A549 (cell line): ENCODE measurements around the gene FANCC.

Experiments used
- CHD4 ChIP-seq: fragments of 200-600 bp; sonication (generic); IDR thresholded peaks from 2 replicates; pipeline ENCODE4 v1.6.1; 2016; ENCODE audit warnings: antibody characterized with exemption, mild to moderate bottlenecking, borderline replicate concordance
- CTCF ChIP-seq: fragments of >200 bp; sonication (Bioruptor Twin); formaldehyde crosslinking; IDR thresholded peaks from 3 replicates; pipeline ENCODE4 v1.5.1; 2016
- EP300 ChIP-seq, 2 experiments: fragments of >200 bp; sonication (Bioruptor Twin); formaldehyde crosslinking; IDR thresholded peaks; 2 replicates in 1 of 2; 3 replicates in 1 of 2; pipeline ENCODE4 v1.6.1; 2016 to 2017
- GATA3 ChIP-seq: IDR thresholded peaks from 2 replicates; pipeline ENCODE4 v1.6.1; 2012; ENCODE audit warnings: borderline replicate concordance
- HDAC2 ChIP-seq: fragments of 200-600 bp; sonication (generic); IDR thresholded peaks from 2 replicates; pipeline ENCODE4 v1.6.1; 2016
- KDM1A ChIP-seq: fragments of 200-600 bp; sonication (generic); IDR thresholded peaks from 2 replicates; pipeline ENCODE4 v1.6.1; 2016; ENCODE audit warnings: low read depth, mild to moderate bottlenecking
- KDM5A ChIP-seq: fragments of 200-600 bp; sonication (generic); IDR thresholded peaks from 2 replicates; pipeline ENCODE4 v1.6.1; 2016; ENCODE audit warnings: antibody characterized with exemption, mild to moderate bottlenecking
- NPAS2 ChIP-seq: fragments of 250-450 bp; sonication (Bioruptor Pico); IDR thresholded peaks from 2 replicates; pipeline ENCODE4 v1.8.0; 2022; ENCODE audit warnings: mild to moderate bottlenecking, moderate library complexity, borderline replicate concordance
- PHF8 ChIP-seq: fragments of 200-600 bp; sonication (generic); IDR thresholded peaks from 2 replicates; pipeline ENCODE4 v1.6.1; 2016; ENCODE audit warnings: low read depth, mild to moderate bottlenecking, antibody characterized with exemption, moderate library complexity, borderline replicate concordance
- POLR2A ChIP-seq: IDR thresholded peaks from 2 replicates; pipeline ENCODE4 v1.6.1; 2012; ENCODE audit warnings: mild to moderate bottlenecking, low read length
- USF2 ChIP-seq: fragments of 450-650 bp; IDR thresholded peaks from 2 replicates; pipeline ENCODE4 v1.6.1; 2014; ENCODE audit warnings: antibody characterized with exemption
- ZFP36 ChIP-seq: fragments of 450-650 bp; IDR thresholded peaks from 2 replicates; pipeline ENCODE4 v1.6.1; 2014; ENCODE audit warnings: borderline replicate concordance; ENCODE audit not compliant: partially characterized antibody
- ZSCAN20 ChIP-seq: fragments of 250-450 bp; sonication (Bioruptor Pico); IDR thresholded peaks from 2 replicates; pipeline ENCODE4 v1.8.0; 2022; ENCODE audit warnings: mild to moderate bottlenecking, moderate library complexity
- TF ChIP-seq, protein P1 (sequence below): fragments of >200 bp; sonication (Bioruptor Twin); formaldehyde crosslinking; IDR thresholded peaks from 3 replicates; pipeline ENCODE4 v1.6.1; 2016

GRCh38 chr9:95165004-95165403, 152.5 kb downstream of the FANCC start:
- TF ChIP-seq POLR2A (no peak), KDM1A (no peak), CTCF (no peak), HDAC2 (no peak), CHD4 (no peak), ZFP36 (no peak), PHF8 (no peak), ZSCAN20 (CRISPR knock-in tag) (no peak), NPAS2 (CRISPR knock-in tag) (no peak), EP300 (IDR thresholded peaks at IDR 0.05) (no peak), USF2 (no peak), GATA3 (no peak), KDM5A (no peak)
- TF ChIP-seq, protein P1, sequence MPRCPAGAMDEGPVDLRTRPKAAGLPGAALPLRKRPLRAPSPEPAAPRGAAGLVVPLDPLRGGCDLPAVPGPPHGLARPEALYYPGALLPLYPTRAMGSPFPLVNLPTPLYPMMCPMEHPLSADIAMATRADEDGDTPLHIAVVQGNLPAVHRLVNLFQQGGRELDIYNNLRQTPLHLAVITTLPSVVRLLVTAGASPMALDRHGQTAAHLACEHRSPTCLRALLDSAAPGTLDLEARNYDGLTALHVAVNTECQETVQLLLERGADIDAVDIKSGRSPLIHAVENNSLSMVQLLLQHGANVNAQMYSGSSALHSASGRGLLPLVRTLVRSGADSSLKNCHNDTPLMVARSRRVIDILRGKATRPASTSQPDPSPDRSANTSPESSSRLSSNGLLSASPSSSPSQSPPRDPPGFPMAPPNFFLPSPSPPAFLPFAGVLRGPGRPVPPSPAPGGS = no peak
